ENCODE data around the gene SLC39A11. TPM values are rescaled to one million over a fixed set of nuclear protein-coding genes. Genes with fewer than 3 reads are reported as not detected.

The SLC39A11 gene
- polyA plus RNA-seq, 1 donor from 2014 or later, result 8.0 TPM

DNA sequence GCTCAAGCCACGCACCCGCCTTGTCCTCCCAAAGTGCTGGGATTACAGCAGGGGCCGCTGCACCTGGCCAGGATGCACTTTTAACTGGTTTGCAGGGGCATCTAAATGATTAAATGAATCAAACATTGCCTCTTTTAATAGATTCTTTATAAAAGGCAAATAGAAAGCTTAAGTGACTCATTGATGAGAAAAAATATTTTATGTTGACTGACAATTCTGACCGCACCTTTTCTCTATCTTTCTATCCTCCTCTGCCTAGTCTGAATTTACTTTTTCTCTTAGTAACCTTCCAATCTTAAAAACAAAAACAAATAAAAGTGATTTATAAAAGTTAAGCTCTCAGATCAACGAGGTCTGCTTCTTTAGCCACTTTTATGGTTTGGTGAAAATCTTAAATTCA, 35.3 kb downstream of the SLC39A11 start:
- no peak overlapping the region for H3K27ac ChIP-seq (ENCODE audit: low read length)
- no peaks in the 10 kb centered on the region for H3F3A ChIP-seq (ENCODE audit: insufficient read depth, low read length, poor library complexity, severe bottlenecking)
- no peak overlapping the region for H3K9ac ChIP-seq (ENCODE audit: low read length)
- H3K4me2 ChIP-seq (ENCODE audit: low read length), result no peak overlapping the region
- no peaks in the 10 kb centered on the region for H3K79me2 ChIP-seq (replicated peaks; ENCODE audit: insufficient read depth, low read length)
- H4K20me1 ChIP-seq (ENCODE audit: insufficient read depth), result no peaks in the 10 kb centered on the region
- TF ChIP-seq POLR2AphosphoS5 (IDR thresholded peaks at IDR 0.05) (no peak), TAF1 (IDR thresholded peaks at IDR 0.05; ENCODE audit: low read depth) (no peak), REST (IDR thresholded peaks at IDR 0.05; ENCODE audit: borderline replicate concordance) (no peak), EZH2 (IDR thresholded peaks at IDR 0.05; ENCODE audit: borderline replicate concordance, insufficient read depth, low read length, poor library complexity, severe bottlenecking) (no peak), CTCF (IDR thresholded peaks at IDR 0.05; ENCODE audit: poor library complexity, severe bottlenecking) (no peak), SMC3 (conservative IDR thresholded peaks at IDR 0.05; ENCODE audit: poor library complexity) (no peak), EP300 (conservative IDR thresholded peaks at IDR 0.05; ENCODE audit: poor library complexity, severe bottlenecking) (no peak), RAD21 (conservative IDR thresholded peaks at IDR 0.05) (no peak), MXI1 (conservative IDR thresholded peaks at IDR 0.05; ENCODE audit: poor library complexity, severe bottlenecking) (no peak)
- H3K4me3 ChIP-seq (ENCODE audit: low read length), result no peak overlapping the region
- H3K36me3 ChIP-seq (ENCODE audit: insufficient read depth, low read length), result no peaks in the 10 kb centered on the region
- no peak overlapping the region for H2AFZ ChIP-seq (ENCODE audit: low read depth, low read length)
- H3K9me2 ChIP-seq (ENCODE audit: insufficient read depth, low read length), result no peaks in the 10 kb centered on the region
- no peaks in the 10 kb centered on the region for H3K9me3 ChIP-seq (ENCODE audit: low read length)
- no peaks in the 10 kb centered on the region for H3K27me3 ChIP-seq (ENCODE audit: insufficient read depth, low read depth, low read length)

DNA sequence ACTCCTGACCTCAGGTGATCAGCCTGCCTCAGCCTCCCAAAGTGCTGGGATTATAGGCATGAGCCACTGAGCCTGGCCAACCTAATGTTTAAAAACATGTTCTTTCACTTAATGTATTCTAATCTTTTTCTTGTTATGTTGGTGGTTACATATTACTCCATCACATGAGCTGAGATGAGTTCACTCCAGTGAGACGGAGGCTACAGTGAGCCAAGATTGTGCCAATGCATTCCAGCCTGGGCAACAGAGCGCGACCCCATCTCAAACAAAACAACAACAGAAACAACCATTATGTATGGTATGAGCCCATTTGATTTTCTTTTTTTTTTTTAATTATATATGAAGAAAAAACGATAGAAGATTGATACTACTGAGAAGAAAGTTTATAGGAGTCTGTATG, 39.6 kb downstream of the SLC39A11 start:
- H3K27ac ChIP-seq (ENCODE audit: low read length), result no peak overlapping the region
- no peak overlapping the region for H2AFZ ChIP-seq (ENCODE audit: low read depth, low read length)
- no peak overlapping the region for H3K4me3 ChIP-seq (ENCODE audit: low read length)
- no peaks in the 10 kb centered on the region for H3K36me3 ChIP-seq (ENCODE audit: insufficient read depth, low read length)
- no peak for TF ChIP-seq POLR2AphosphoS5 (IDR thresholded peaks at IDR 0.05)
- TF ChIP-seq TAF1 (IDR thresholded peaks at IDR 0.05; ENCODE audit: low read depth), result no peak
- no peak for TF ChIP-seq REST (IDR thresholded peaks at IDR 0.05; ENCODE audit: borderline replicate concordance)
- TF ChIP-seq SMC3 (conservative IDR thresholded peaks at IDR 0.05; ENCODE audit: poor library complexity), result no peak
- TF ChIP-seq CTCF (IDR thresholded peaks at IDR 0.05; ENCODE audit: poor library complexity, severe bottlenecking), result no peak
- TF ChIP-seq RAD21 (conservative IDR thresholded peaks at IDR 0.05), result no peak
- no peak for TF ChIP-seq EZH2 (IDR thresholded peaks at IDR 0.05; ENCODE audit: borderline replicate concordance, insufficient read depth, low read length, poor library complexity, severe bottlenecking)
- no peak for TF ChIP-seq EP300 (conservative IDR thresholded peaks at IDR 0.05; ENCODE audit: poor library complexity, severe bottlenecking)
- no peak for TF ChIP-seq MXI1 (conservative IDR thresholded peaks at IDR 0.05; ENCODE audit: poor library complexity, severe bottlenecking)
- H4K20me1 ChIP-seq (ENCODE audit: insufficient read depth), result no peaks in the 10 kb centered on the region
- no peaks in the 10 kb centered on the region for H3K27me3 ChIP-seq (ENCODE audit: insufficient read depth, low read depth, low read length)
- no peaks in the 10 kb centered on the region for H3K9me2 ChIP-seq (ENCODE audit: insufficient read depth, low read length)
- H3F3A ChIP-seq (ENCODE audit: insufficient read depth, low read length, poor library complexity, severe bottlenecking), result no peaks in the 10 kb centered on the region
- no peaks in the 10 kb centered on the region for H3K79me2 ChIP-seq (replicated peaks; ENCODE audit: insufficient read depth, low read length)
- H3K9ac ChIP-seq (ENCODE audit: low read length), result no peak overlapping the region
- H3K9me3 ChIP-seq (ENCODE audit: low read length), result no peaks in the 10 kb centered on the region
- H3K4me2 ChIP-seq (ENCODE audit: low read length), result no peak overlapping the region
